Fibroblast of lung (primary cell): ENCODE data around the gene RNASE2. TPM values are rescaled to one million over a fixed set of nuclear protein-coding genes. Genes with fewer than 3 reads are reported as not detected.

ENCODE experiments used
- DNase-seq, 2 donors: peaks; one replicate each; pipeline versions ENCODE4 v3.0.0 to v3.0.0-alpha.2; 2010; ENCODE audit warnings: low read depth in 2 of 2
- H2AFZ ChIP-seq: 2 replicates; pipeline ENCODE4 v1.5.1; 2012; ENCODE audit warnings: low read length, control low read depth, inconsistent platforms
- H3K27ac ChIP-seq: 2 replicates; pipeline ENCODE4 v1.5.1; 2011; ENCODE audit warnings: low read length, control low read depth; ENCODE audit not compliant: insufficient read depth
- H3K27me3 ChIP-seq: 2 replicates; pipeline ENCODE4 v1.5.1; 2011; ENCODE audit warnings: mild to moderate bottlenecking, low read length; ENCODE audit not compliant: control insufficient read depth, insufficient read depth
- H3K36me3 ChIP-seq: 2 replicates; pipeline ENCODE4 v1.5.1; 2011; ENCODE audit warnings: low read length; ENCODE audit not compliant: control insufficient read depth, insufficient read depth
- H3K4me1 ChIP-seq: 2 replicates; pipeline ENCODE4 v1.5.1; 2011; ENCODE audit warnings: low read length; ENCODE audit not compliant: control insufficient read depth, insufficient read depth; ENCODE audit errors: extremely low read depth
- H3K4me2 ChIP-seq: 2 replicates; pipeline ENCODE4 v1.5.1; 2011; ENCODE audit warnings: low read length, control low read depth; ENCODE audit not compliant: insufficient read depth; ENCODE audit errors: extremely low read depth
- H3K4me3 ChIP-seq, 4 experiments: fragments of 200-600 bp in 1 of 4; sonication (generic) in 1 of 4; replicated peaks in 1 of 4; 2 replicates each; pipeline ENCODE4 v1.5.1; 2011 to 2016; ENCODE audit warnings: low read length in 4 of 4, low read depth in 3 of 4, mild to moderate bottlenecking in 3 of 4, control low read depth in 2 of 4, inconsistent platforms in 1 of 4, mixed read lengths in 1 of 4; ENCODE audit not compliant: insufficient read depth in 1 of 4; ENCODE audit errors: control extremely low read depth in 1 of 4
- H3K79me2 ChIP-seq: 2 replicates; pipeline ENCODE4 v1.5.1; 2012; ENCODE audit warnings: mild to moderate bottlenecking, low read length, inconsistent platforms; ENCODE audit not compliant: control insufficient read depth, insufficient read depth
- H3K9ac ChIP-seq: 2 replicates; pipeline ENCODE4 v1.5.1; 2011; ENCODE audit warnings: mild to moderate bottlenecking, low read length, control low read depth; ENCODE audit not compliant: insufficient read depth
- H3K9me3 ChIP-seq: 2 replicates; pipeline ENCODE4 v1.5.1; 2012; ENCODE audit warnings: low read depth, low read length; ENCODE audit not compliant: control insufficient read depth, insufficient read depth
- H4K20me1 ChIP-seq: 2 replicates; pipeline ENCODE4 v1.5.1; 2011; ENCODE audit warnings: low read length; ENCODE audit not compliant: control insufficient read depth, insufficient read depth; ENCODE audit errors: extremely low read depth
- CTCF ChIP-seq, 2 donors: IDR thresholded peaks in 1 of 2; conservative IDR thresholded peaks in 1 of 2; 1 replicate in 1 of 2; 2 replicates in 1 of 2; pipeline ENCODE4 v1.5.1; 2011 to 2012; ENCODE audit warnings: low read length in 2 of 2, control low read depth in 1 of 2, inconsistent platforms in 1 of 2, low read depth in 1 of 2, mild to moderate bottlenecking in 1 of 2
- EZH2 ChIP-seq: IDR thresholded peaks from 2 replicates; pipeline ENCODE4 v1.5.1; 2012; ENCODE audit warnings: low read length, control low read depth, mild to moderate bottlenecking; ENCODE audit errors: missing control alignments
- polyA plus RNA-seq, 2 donors: library from polyadenylated mRNA; depleted of rRNA in 1 of 2; stranded (reverse) in 1 of 2; unstranded in 1 of 2; fragments of >200 nt; gene quantifications; 2 replicates each; pipeline ENCODE4 v1.2.1, GENCODE V29; 2011 to 2012; ENCODE audit warnings: missing spikeins in 1 of 2
- total RNA-seq: library from RNA; depleted of rRNA; stranded (reverse); fragments of >200 nt; gene quantifications from 2 replicates; pipeline ENCODE4 v1.2.1, GENCODE V29; 2014

RNASE2 gene
- total and polyA plus RNA-seq, 2 donors (not counting 1 experiment from before 2014, with no cell fraction given): not detected

GRCh38 chr14:20973501-20973900 lies 18.2 kb downstream of the RNASE2 start:
- Histone ChIP-seq H4K20me1 (no peaks in the 10 kb centered on the region), H3K9ac (no peak overlapping the region), H3K27me3 (no peaks in the 10 kb centered on the region), H3K4me2 (no peak overlapping the region), H3K36me3 (no peaks in the 10 kb centered on the region), H3K4me3 (no peak overlapping the region), H3K27ac (no peak overlapping the region), H3K9me3 (no peaks in the 10 kb centered on the region), H3K4me1 (peaks cover 6% of the 10 kb centered on the region), H2AFZ (no peak overlapping the region), H3K79me2 (no peaks in the 10 kb centered on the region)
- DNase-seq: no peak
- TF ChIP-seq CTCF (conservative IDR thresholded peaks at IDR 0.05 in 1 of 2, IDR thresholded peaks at IDR 0.05 in 1 of 2; ENCODE audit: low read depth in 1 of 2, low read length in 2 of 2) (no peak), EZH2 (no peak)

GRCh38 chr14:20976291-20976690 lies 21.0 kb downstream of the RNASE2 start:
- Histone ChIP-seq H3K27ac (no peak overlapping the region), H2AFZ (no peak overlapping the region), H3K9ac (no peak overlapping the region), H4K20me1 (no peaks in the 10 kb centered on the region), H3K27me3 (no peaks in the 10 kb centered on the region), H3K4me1 (peaks cover 6% of the 10 kb centered on the region), H3K79me2 (no peaks in the 10 kb centered on the region), H3K4me3 (no peak overlapping the region), H3K36me3 (no peaks in the 10 kb centered on the region), H3K9me3 (no peaks in the 10 kb centered on the region), H3K4me2 (no peak overlapping the region)
- no peak for DNase-seq
- TF ChIP-seq CTCF (conservative IDR thresholded peaks at IDR 0.05 in 1 of 2, IDR thresholded peaks at IDR 0.05 in 1 of 2; ENCODE audit: low read depth in 1 of 2, low read length in 2 of 2): no peak
- TF ChIP-seq EZH2: no peak

GRCh38 chr14:20978687-20979086 lies 23.4 kb downstream of the RNASE2 start:
- Histone ChIP-seq H3K9me3 (no peaks in the 10 kb centered on the region), H3K4me3 (no peak overlapping the region), H3K9ac (no peak overlapping the region), H4K20me1 (no peaks in the 10 kb centered on the region), H3K36me3 (no peaks in the 10 kb centered on the region), H3K4me1 (peaks cover 6% of the 10 kb centered on the region), H2AFZ (no peak overlapping the region), H3K4me2 (no peak overlapping the region), H3K27ac (no peak overlapping the region), H3K79me2 (no peaks in the 10 kb centered on the region), H3K27me3 (no peaks in the 10 kb centered on the region)
- no peak for DNase-seq
- TF ChIP-seq EZH2: no peak
